Uterus (tissue), 4 donors: ENCODE data around the gene KCNQ1OT1. TPM values are rescaled to one million over a fixed set of nuclear protein-coding genes. Genes with fewer than 3 reads are reported as not detected.

Experiments used
- DNase-seq, 2 donors: peaks; one replicate each; pipeline ENCODE4 v3.0.0-alpha.2; 2019 to 2020
- H3K27ac ChIP-seq, 2 donors: fragments of 200-600 bp; sonication (generic); 1 replicate in 1 of 2; 2 replicates in 1 of 2; pipeline ENCODE4 v1.5.1; 2016 to 2018
- H3K27me3 ChIP-seq, 2 donors: fragments of 200-600 bp; sonication (generic); one replicate each; pipeline ENCODE4 v1.5.1; 2018 to 2019; ENCODE audit warnings: control low read depth in 1 of 2
- H3K36me3 ChIP-seq, 2 donors: fragments of 200-600 bp; sonication (generic); one replicate each; pipeline ENCODE4 v1.5.1; 2019; ENCODE audit warnings: control low read depth in 1 of 2
- H3K4me1 ChIP-seq, 2 donors: fragments of 200-600 bp; sonication (generic); one replicate each; pipeline ENCODE4 v1.5.1; 2018 to 2019; ENCODE audit warnings: control low read depth in 1 of 2
- H3K4me3 ChIP-seq, 2 donors: fragments of 200-600 bp; sonication (generic); 1 replicate in 1 of 2; 2 replicates in 1 of 2; pipeline ENCODE4 v1.5.1; 2018 to 2019; ENCODE audit warnings: mild to moderate bottlenecking in 1 of 2
- H3K9me3 ChIP-seq, 2 donors: fragments of 200-600 bp; sonication (generic); one replicate each; pipeline ENCODE4 v1.5.1; 2019; ENCODE audit warnings: control low read depth in 1 of 2
- POLR2A ChIP-seq, 2 donors: fragments of 450-650 bp; IDR thresholded peaks; one replicate each; pipeline ENCODE4 v1.6.1; 2016; ENCODE audit warnings: antibody characterized with exemption in 2 of 2, mild to moderate bottlenecking in 1 of 2, moderate library complexity in 1 of 2
- intact Hi-C: fragments of 100-400 bp; cut with DNase I; formaldehyde crosslinking; loops from one replicate; pipeline ENCODE4 v1.15.1; 2023; ENCODE audit warnings: low total_unique reads
- total RNA-seq, 4 donors: library from RNA; depleted of rRNA in 3 of 4; stranded (reverse); fragments of >200 nt in 3 of 4; gene quantifications; one replicate each; pipeline versions ENCODE4 v1.1.0 to v1.2.4, GENCODE V29; 2014 to 2023
- TF ChIP-seq, protein P1 (sequence below), 4 experiments: fragments of 200-600 bp in 2 of 4; fragments of 450-650 bp in 2 of 4; sonication (generic) in 2 of 4; IDR thresholded peaks; one replicate each; pipeline ENCODE4 v1.5.1; 2016 to 2019; ENCODE audit warnings: antibody characterized with exemption in 4 of 4, mild to moderate bottlenecking in 2 of 4, moderate library complexity in 1 of 4
- donor health status: DM: yes; HTN: yes; CAD: no.

Gene KCNQ1OT1
- total RNA-seq, 4 donors from 2014 or later = 2.6 to 19.4 (median 10.9) TPM

DNA sequence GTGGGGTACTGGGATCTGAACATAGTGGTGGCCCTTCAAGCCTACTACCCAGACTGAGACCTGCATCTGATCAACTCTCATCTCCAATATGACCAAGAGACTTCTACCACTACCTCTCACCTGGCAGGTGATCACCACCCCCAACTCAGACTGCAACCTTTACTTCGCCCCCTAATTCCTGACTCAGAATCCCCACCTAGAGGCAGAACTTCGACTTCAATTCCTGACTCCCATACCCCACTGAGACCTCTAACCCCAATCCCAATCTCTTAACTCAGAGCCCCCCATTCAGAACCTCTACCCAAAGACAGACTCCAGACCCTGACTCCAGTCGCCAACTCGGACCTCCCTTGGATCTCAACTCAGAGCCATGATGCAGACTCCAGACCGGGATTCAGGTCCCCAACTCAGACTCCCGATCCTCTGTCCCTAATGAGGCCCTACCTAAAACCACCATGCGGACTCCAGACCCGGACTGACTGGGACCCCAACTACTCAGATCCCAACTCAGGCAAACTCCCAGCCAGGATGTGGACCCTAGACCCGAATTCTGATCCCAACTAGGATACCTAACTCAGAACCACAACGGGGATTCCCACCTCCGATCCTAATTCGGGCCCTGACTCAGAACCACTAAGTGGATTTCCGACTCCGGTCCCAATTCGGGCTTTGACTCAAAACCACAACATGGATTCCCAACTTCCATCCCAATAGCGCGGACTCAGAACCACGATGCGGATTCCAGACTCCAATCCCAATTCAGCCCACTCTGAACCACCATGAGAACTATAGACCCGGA, 1.2 kb downstream of the KCNQ1OT1 start:
- Histone ChIP-seq H3K27me3 (no peaks in the 10 kb centered on the region), H3K9me3 (no peaks in the 10 kb centered on the region), H3K36me3 (no peaks in the 10 kb centered on the region), H3K27ac (peak overlapping the region; percentile 83 to 84), H3K4me1 (no peaks in the 10 kb centered on the region), H3K4me3 (peak overlapping the region; percentile 69 to 78)
- DNase-seq = peak in 1 of 2 donors; percentile 12
- intact Hi-C loops = no loop called here
- TF ChIP-seq POLR2A (IDR thresholded peaks at IDR 0.05) = no peak
- TF ChIP-seq, protein P1, sequence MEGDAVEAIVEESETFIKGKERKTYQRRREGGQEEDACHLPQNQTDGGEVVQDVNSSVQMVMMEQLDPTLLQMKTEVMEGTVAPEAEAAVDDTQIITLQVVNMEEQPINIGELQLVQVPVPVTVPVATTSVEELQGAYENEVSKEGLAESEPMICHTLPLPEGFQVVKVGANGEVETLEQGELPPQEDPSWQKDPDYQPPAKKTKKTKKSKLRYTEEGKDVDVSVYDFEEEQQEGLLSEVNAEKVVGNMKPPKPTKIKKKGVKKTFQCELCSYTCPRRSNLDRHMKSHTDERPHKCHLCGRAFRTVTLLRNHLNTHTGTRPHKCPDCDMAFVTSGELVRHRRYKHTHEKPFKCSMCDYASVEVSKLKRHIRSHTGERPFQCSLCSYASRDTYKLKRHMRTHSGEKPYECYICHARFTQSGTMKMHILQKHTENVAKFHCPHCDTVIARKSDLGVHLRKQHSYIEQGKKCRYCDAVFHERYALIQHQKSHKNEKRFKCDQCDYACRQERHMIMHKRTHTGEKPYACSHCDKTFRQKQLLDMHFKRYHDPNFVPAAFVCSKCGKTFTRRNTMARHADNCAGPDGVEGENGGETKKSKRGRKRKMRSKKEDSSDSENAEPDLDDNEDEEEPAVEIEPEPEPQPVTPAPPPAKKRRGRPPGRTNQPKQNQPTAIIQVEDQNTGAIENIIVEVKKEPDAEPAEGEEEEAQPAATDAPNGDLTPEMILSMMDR (IDR thresholded peaks at IDR 0.05) = no peak

DNA sequence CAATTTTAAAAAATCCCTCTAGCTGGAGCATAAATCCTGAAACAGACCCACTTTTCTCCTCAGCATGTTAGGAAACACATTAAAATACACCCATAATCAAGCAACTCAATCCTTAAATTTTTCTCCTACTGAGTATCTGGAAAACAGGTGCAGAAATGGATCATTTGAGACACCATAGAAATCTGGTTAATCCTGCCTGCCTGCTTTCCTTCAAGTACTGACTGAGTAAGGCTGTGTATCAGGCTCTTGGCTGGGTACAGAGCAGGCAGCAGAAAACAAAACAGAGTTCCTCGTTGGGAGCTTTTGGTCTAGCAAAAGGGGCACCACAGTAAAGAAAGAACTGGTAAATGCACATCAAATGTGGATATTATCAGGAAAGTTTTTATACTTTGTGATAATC, 1.9 kb downstream of the KCNQ1OT1 start:
- Histone ChIP-seq H3K36me3 (no peaks in the 10 kb centered on the region), H3K27ac (peak overlapping the region in 1 of 2 donors; percentile 83), H3K9me3 (no peaks in the 10 kb centered on the region), H3K27me3 (no peaks in the 10 kb centered on the region), H3K4me3 (peak overlapping the region; percentile 69 to 78), H3K4me1 (no peaks in the 10 kb centered on the region)
- peak in 1 of 2 donors; percentile 6 for DNase-seq
- intact Hi-C loops = no loop called here
- no peak for TF ChIP-seq POLR2A (IDR thresholded peaks at IDR 0.05)
- TF ChIP-seq, protein P1 (IDR thresholded peaks at IDR 0.05) = no peak

DNA sequence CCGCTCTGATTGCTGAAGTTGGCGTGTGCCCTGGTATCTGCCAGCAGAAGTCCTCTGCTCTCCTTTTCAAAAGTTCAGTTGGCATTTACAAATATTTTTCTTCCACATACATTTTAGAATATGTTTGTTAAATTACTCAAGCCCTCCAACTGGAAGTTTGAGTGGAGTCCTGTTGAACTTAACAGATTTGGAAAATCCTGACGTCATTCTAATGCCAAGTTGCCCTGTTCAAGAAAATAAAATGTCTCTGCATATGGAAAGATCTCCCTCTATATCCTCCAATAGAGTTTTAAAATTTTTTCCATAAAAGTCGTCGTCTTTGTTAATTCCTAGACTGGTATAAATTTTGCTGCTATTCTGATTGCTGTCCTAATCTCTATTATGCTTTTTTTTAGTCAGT, 3.3 kb downstream of the KCNQ1OT1 start:
- H3K36me3 ChIP-seq = no peaks in the 10 kb centered on the region
- H3K27me3 ChIP-seq = no peaks in the 10 kb centered on the region
- H3K9me3 ChIP-seq = no peaks in the 10 kb centered on the region
- DNase-seq = peak in 1 of 2 donors; percentile 2
- H3K4me1 ChIP-seq = no peaks in the 10 kb centered on the region
- H3K27ac ChIP-seq = no peak overlapping the region
- intact Hi-C loops = no loop called here
- TF ChIP-seq, protein P1 (IDR thresholded peaks at IDR 0.05) = no peak
- TF ChIP-seq POLR2A (IDR thresholded peaks at IDR 0.05) = no peak
- H3K4me3 ChIP-seq = no peak overlapping the region

DNA sequence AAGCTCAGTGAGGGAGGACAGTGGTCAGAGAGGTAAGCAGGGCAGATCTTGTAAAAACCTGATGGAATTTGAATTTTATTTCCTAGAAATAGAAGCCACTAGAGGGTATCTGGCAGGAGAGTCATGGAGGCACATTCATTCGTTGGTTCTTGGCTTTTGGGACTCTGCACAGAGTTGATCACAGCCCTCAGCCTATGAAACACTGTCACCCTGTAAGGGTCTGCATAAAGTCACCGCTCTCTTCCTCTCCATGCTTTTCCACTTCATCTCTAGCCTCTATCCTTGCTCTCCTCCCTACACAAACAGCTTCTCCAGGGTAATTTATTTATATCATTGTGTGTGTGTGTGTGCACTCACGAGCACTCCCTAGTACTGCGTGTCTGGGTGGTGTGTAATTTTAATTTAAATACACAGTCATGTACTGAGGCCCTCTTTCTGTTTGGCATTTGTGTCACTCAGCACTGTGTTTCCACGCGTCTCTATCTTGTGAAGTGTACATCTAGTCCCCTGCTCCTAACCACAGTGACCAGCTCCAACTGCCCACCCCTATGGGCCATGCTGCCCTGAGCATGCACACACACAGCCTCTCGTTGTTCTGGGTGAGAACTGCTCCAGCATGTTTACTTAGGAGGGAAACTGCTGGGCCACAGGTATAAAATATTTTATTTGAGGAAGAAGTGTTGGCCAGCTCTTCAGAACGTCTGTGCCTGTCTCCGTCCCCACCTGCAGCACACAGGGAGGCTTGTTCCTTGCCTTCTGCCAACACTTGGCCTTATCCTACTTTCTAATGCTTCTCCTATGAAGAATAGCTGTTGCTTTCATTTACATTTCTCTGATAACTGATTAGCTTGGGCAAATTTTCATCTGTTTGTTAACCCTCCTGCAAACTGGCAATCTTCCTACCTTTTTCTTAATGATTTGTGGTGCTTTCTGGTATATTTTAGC, 4.5 kb downstream of the KCNQ1OT1 start:
- Histone ChIP-seq H3K9me3 (no peaks in the 10 kb centered on the region), H3K27me3 (no peaks in the 10 kb centered on the region), H3K4me1 (no peaks in the 10 kb centered on the region), H3K36me3 (no peaks in the 10 kb centered on the region), H3K4me3 (no peak overlapping the region), H3K27ac (no peak overlapping the region)
- peak in 1 of 2 donors; percentile 2 for DNase-seq
- TF ChIP-seq POLR2A (IDR thresholded peaks at IDR 0.05) = no peak
- TF ChIP-seq, protein P1 (IDR thresholded peaks at IDR 0.05) = no peak
- intact Hi-C loops = no loop called here
